Trophoblast cell (in vitro differentiated cells and primary cell): Measurements from ENCODE around the gene TENT5A.
"Not testable (repeated sequence)": the region's sequence is repeated elsewhere in the genome, so short reads cannot be mapped to it uniquely, and the experiment has no call there.

Experiments
- DNase-seq, 2 donors: peaks; one replicate each; pipeline ENCODE4 v3.0.0-alpha.2; 2016
- H2AFZ ChIP-seq: 2 replicates; pipeline ENCODE4 v1.6.1; 2013; ENCODE audit warnings: low read length, moderate library complexity, mild to moderate bottlenecking; ENCODE audit not compliant: insufficient read depth, poor library complexity
- H2AK5ac ChIP-seq: 2 replicates; pipeline ENCODE4 v1.6.1; 2013; ENCODE audit warnings: mild to moderate bottlenecking, low read length
- H2BK120ac ChIP-seq: 2 replicates; pipeline ENCODE4 v1.6.1; 2013; ENCODE audit warnings: low read length, mild to moderate bottlenecking, moderate library complexity; ENCODE audit not compliant: insufficient read depth, poor library complexity
- H2BK12ac ChIP-seq: 2 replicates; pipeline ENCODE4 v1.6.1; 2013; ENCODE audit warnings: mild to moderate bottlenecking, low read length, moderate library complexity
- H2BK5ac ChIP-seq: 2 replicates; pipeline ENCODE4 v1.6.1; 2013; ENCODE audit warnings: low read length, low read depth, moderate library complexity, mild to moderate bottlenecking; ENCODE audit not compliant: poor library complexity
- H3K14ac ChIP-seq: 2 replicates; pipeline ENCODE4 v1.6.1; 2013; ENCODE audit warnings: mild to moderate bottlenecking, low read length
- H3K18ac ChIP-seq: 2 replicates; pipeline ENCODE4 v1.6.1; 2013; ENCODE audit warnings: mild to moderate bottlenecking, low read length
- H3K23ac ChIP-seq: 2 replicates; pipeline ENCODE4 v1.6.1; 2013; ENCODE audit warnings: low read length
- H3K27ac ChIP-seq: 2 replicates; pipeline ENCODE4 v1.5.1; 2013; ENCODE audit warnings: low read depth, mild to moderate bottlenecking, inconsistent platforms, low read length, moderate library complexity
- H3K27me3 ChIP-seq: 2 replicates; pipeline ENCODE4 v1.6.1; 2013; ENCODE audit warnings: inconsistent platforms, mild to moderate bottlenecking, low read length, moderate library complexity; ENCODE audit not compliant: insufficient read depth
- H3K36me3 ChIP-seq, 2 experiments: 1 replicate in 1 of 2; 2 replicates in 1 of 2; pipeline ENCODE4 v1.6.1; 2013; ENCODE audit warnings: low read length in 2 of 2, mild to moderate bottlenecking in 2 of 2, moderate library complexity in 1 of 2; ENCODE audit not compliant: insufficient read depth in 2 of 2, control insufficient read depth in 1 of 2
- H3K4ac ChIP-seq: 2 replicates; pipeline ENCODE4 v1.6.1; 2013; ENCODE audit warnings: low read depth, mild to moderate bottlenecking, low read length, moderate library complexity
- H3K4me1 ChIP-seq, 2 experiments: 1 replicate in 1 of 2; 2 replicates in 1 of 2; pipeline ENCODE4 v1.6.1; 2013; ENCODE audit warnings: low read length in 2 of 2, mild to moderate bottlenecking in 2 of 2, moderate library complexity in 1 of 2; ENCODE audit not compliant: insufficient read depth in 2 of 2, control insufficient read depth in 1 of 2
- H3K4me2 ChIP-seq: 2 replicates; pipeline ENCODE4 v1.6.1; 2013; ENCODE audit warnings: inconsistent platforms, mild to moderate bottlenecking, low read length, moderate library complexity
- H3K4me3 ChIP-seq: 2 replicates; pipeline ENCODE4 v1.5.1; 2013; ENCODE audit warnings: mild to moderate bottlenecking, low read depth, low read length, inconsistent platforms
- H3K79me1 ChIP-seq: one replicate; pipeline ENCODE4 v1.6.1; 2013; ENCODE audit warnings: low read length
- H3K79me2 ChIP-seq: 2 replicates; pipeline ENCODE4 v1.6.1; 2013; ENCODE audit warnings: low read length, mild to moderate bottlenecking; ENCODE audit not compliant: control insufficient read depth, insufficient read depth, poor library complexity
- H3K9ac ChIP-seq: 2 replicates; pipeline ENCODE4 v1.6.1; 2013; ENCODE audit warnings: mild to moderate bottlenecking, low read length
- H3K9me3 ChIP-seq: 2 replicates; pipeline ENCODE4 v1.6.1; 2013; ENCODE audit warnings: low read depth, mild to moderate bottlenecking, control low read depth, inconsistent platforms, low read length; ENCODE audit not compliant: insufficient read depth
- H4K12ac ChIP-seq: 2 replicates; pipeline ENCODE4 v1.6.1; 2013; ENCODE audit warnings: low read depth, mild to moderate bottlenecking, low read length, moderate library complexity
- H4K8ac ChIP-seq: 2 replicates; pipeline ENCODE4 v1.6.1; 2013; ENCODE audit warnings: low read depth, mild to moderate bottlenecking, low read length, moderate library complexity
- H4K91ac ChIP-seq: one replicate; pipeline ENCODE4 v1.6.1; 2013; ENCODE audit warnings: low read depth, mild to moderate bottlenecking, low read length, moderate library complexity
- WGBS: extraction: QIAGEN DNeasy Blood & Tissue Kit; methylation state at CpG from one replicate; pipeline ENCODE4 v1.1.7; 2013; ENCODE audit warnings: missing lambda C conversion rate; ENCODE audit not compliant: insufficient read length, insufficient coverage; ENCODE audit errors: extremely low coverage; 5-methylcytosine and 5-hydroxymethylcytosine counted together

TENT5A gene

GRCh38 chr6:81781624-81782023, 29.1 kb upstream of the TENT5A start:
- Histone ChIP-seq H3K27me3 (no peaks in the 10 kb centered on the region), H3K4me2 (no peak overlapping the region), H3K79me1 (peaks cover 1% of the 10 kb centered on the region), H2BK12ac (no peak overlapping the region), H3K9ac (no peak overlapping the region), H4K12ac (no peak overlapping the region), H3K4ac (no peak overlapping the region), H2AFZ (no peak overlapping the region), H2AK5ac (no peak overlapping the region), H3K9me3 (no peaks in the 10 kb centered on the region), H2BK120ac (no peak overlapping the region), H3K27ac (no peak overlapping the region), H3K18ac (no peak overlapping the region), H3K4me3 (no peak overlapping the region), H3K36me3 (no peaks in the 10 kb centered on the region), H3K14ac (no peak overlapping the region), H3K79me2 (no peaks in the 10 kb centered on the region), H3K4me1 (peaks cover 0 to 4% of the 10 kb centered on the region in 2 experiments), H2BK5ac (no peak overlapping the region), H3K23ac (no peak overlapping the region), H4K8ac (no peak overlapping the region), H4K91ac (no peak overlapping the region)
- DNase-seq = no peak
- no CpG with 5 or more reads among the region's 2 CpGs for WGBS

- Histone ChIP-seq H3K27me3 (no peaks in the 10 kb centered on the region), H3K79me2 (no peaks in the 10 kb centered on the region), H2AK5ac (no peak overlapping the region), H3K4me1 (peaks cover 0 to 4% of the 10 kb centered on the region in 2 experiments), H3K18ac (no peak overlapping the region), H3K9ac (no peak overlapping the region), H2BK120ac (no peak overlapping the region), H3K9me3 (no peaks in the 10 kb centered on the region), H4K91ac (no peak overlapping the region), H3K79me1 (peaks cover 7% of the 10 kb centered on the region), H3K4me3 (no peak overlapping the region), H2AFZ (no peak overlapping the region), H3K23ac (no peak overlapping the region), H3K36me3 (no peaks in the 10 kb centered on the region), H3K4ac (no peak overlapping the region), H2BK12ac (no peak overlapping the region), H4K8ac (no peak overlapping the region), H3K14ac (no peak overlapping the region), H2BK5ac (no peak overlapping the region), H3K27ac (no peak overlapping the region), H3K4me2 (peak overlapping the region; percentile 40), H4K12ac (no peak overlapping the region)
- WGBS = no CpG with 5 or more reads among the region's 2 CpGs
- DNase-seq = peak in 1 of 2 donors; percentile 51
Measured at GRCh38 chr6:81777586-81778268, 25.2 kb upstream of the TENT5A start.

GRCh38 chr6:81776219-81776618, 23.7 kb upstream of the TENT5A start:
- H3K4me2 ChIP-seq, H4K91ac ChIP-seq, H3K4ac ChIP-seq, H3K27ac ChIP-seq, H3K79me1 ChIP-seq, H3K4me3 ChIP-seq, H3K9ac ChIP-seq, H3K79me2 ChIP-seq, H2AFZ ChIP-seq, H3K36me3 ChIP-seq, H3K27me3 ChIP-seq, H2BK120ac ChIP-seq, H3K14ac ChIP-seq, H2BK12ac ChIP-seq, H3K9me3 ChIP-seq, H2BK5ac ChIP-seq, H3K18ac ChIP-seq, H4K12ac ChIP-seq, H3K4me1 ChIP-seq, H3K23ac ChIP-seq, H2AK5ac ChIP-seq: not testable (repeated sequence)
- peak; percentile 31 to 77 for DNase-seq
- WGBS = no CpG with 5 or more reads among the region's 4 CpGs
- H4K8ac ChIP-seq = peak overlapping the region; percentile 50

GRCh38 chr6:81774542-81774941, 22.1 kb upstream of the TENT5A start:
- H4K91ac ChIP-seq = no peak overlapping the region
- no peaks in the 10 kb centered on the region for H3K36me3 ChIP-seq
- no peak overlapping the region for H3K9ac ChIP-seq
- H2BK5ac ChIP-seq = no peak overlapping the region
- peak overlapping the region; percentile 48 for H2BK12ac ChIP-seq
- H3K4me3 ChIP-seq = no peak overlapping the region
- H3K79me2 ChIP-seq = no peaks in the 10 kb centered on the region
- no peak for DNase-seq
- H2AFZ ChIP-seq = no peak overlapping the region
- H3K79me1 ChIP-seq = peaks cover 7% of the 10 kb centered on the region
- no peaks in the 10 kb centered on the region for H3K27me3 ChIP-seq
- no peak overlapping the region for H3K27ac ChIP-seq
- no peak overlapping the region for H3K14ac ChIP-seq
- no peak overlapping the region for H3K4me2 ChIP-seq
- H2AK5ac ChIP-seq = no peak overlapping the region
- WGBS = no CpG with 5 or more reads among the region's 2 CpGs
- H2BK120ac ChIP-seq = no peak overlapping the region
- H4K12ac ChIP-seq = no peak overlapping the region
- no peak overlapping the region for H3K23ac ChIP-seq
- no peaks in the 10 kb centered on the region for H3K9me3 ChIP-seq
- H4K8ac ChIP-seq = no peak overlapping the region
- H3K4ac ChIP-seq = no peak overlapping the region
- H3K18ac ChIP-seq = no peak overlapping the region
- H3K4me1 ChIP-seq = peaks cover 0 to 4% of the 10 kb centered on the region in 2 experiments
